Measurements from ENCODE around the gene PCDH7.
A peak's percentile ranks its signal among the peaks of the same experiment; 100 is the strongest.

Gene PCDH7

GRCh38 chr4:30722092-30722358, 1.9 kb downstream of the PCDH7 start:
- no peaks in the 10 kb centered on the region for H3K9me3 ChIP-seq (ENCODE audit: control insufficient read depth, insufficient read depth, low read depth, low read length)
- ChIA-PET CTCF (interaction anchor here (0.5 to 1.1 kb wide), 8 partner anchors 16 to 1210 kb away, joined by 3 to 4 read pairs (median 3); no protein-coding TSS in a partner anchor), POLR2A (no interaction called here)
- H3K4me1 ChIP-seq (ENCODE audit: control insufficient read depth, insufficient read depth, low read length): no peaks in the 10 kb centered on the region
- peak overlapping the region; percentile 98 for H3K27ac ChIP-seq (ENCODE audit: extremely low read depth, low read depth, low read length)
- H3K36me3 ChIP-seq (ENCODE audit: control insufficient read depth in 2 of 2, insufficient read depth in 1 of 2, low read length in 2 of 2): peaks cover 0 to 21% of the 10 kb centered on the region in 2 experiments; a peak in 1 of 3 replicates
- TF ChIP-seq ZNF596 (tag by site-specific recombination; IDR thresholded peaks at IDR 0.05) (0 out of 2 replicates have a peak, but pooled peaks have one; percentile 10), ZNF660 (tag by site-specific recombination; IDR thresholded peaks at IDR 0.05) (0 out of 2 replicates have a peak, but pooled peaks have one; percentile 27), ZNF768 (tag by site-specific recombination; IDR thresholded peaks at IDR 0.05) (no peak), ZFP3 (tag by site-specific recombination; IDR thresholded peaks at IDR 0.05; ENCODE audit: low read depth) (no peak), ZNF664 (tag by site-specific recombination; IDR thresholded peaks at IDR 0.05) (no peak), ZNF501 (tag by site-specific recombination; IDR thresholded peaks at IDR 0.05) (0 out of 2 replicates have a peak, but pooled peaks have one; percentile 22), ZBTB26 (tag by site-specific recombination; optimal IDR thresholded peaks at IDR 0.05) (peak; percentile 78), ZNF549 (tag by site-specific recombination; IDR thresholded peaks at IDR 0.05) (no peak), ZNF776 (tag by site-specific recombination; IDR thresholded peaks at IDR 0.05; ENCODE audit: borderline replicate concordance) (no peak)
- TF ChIP-seq, protein P1, sequence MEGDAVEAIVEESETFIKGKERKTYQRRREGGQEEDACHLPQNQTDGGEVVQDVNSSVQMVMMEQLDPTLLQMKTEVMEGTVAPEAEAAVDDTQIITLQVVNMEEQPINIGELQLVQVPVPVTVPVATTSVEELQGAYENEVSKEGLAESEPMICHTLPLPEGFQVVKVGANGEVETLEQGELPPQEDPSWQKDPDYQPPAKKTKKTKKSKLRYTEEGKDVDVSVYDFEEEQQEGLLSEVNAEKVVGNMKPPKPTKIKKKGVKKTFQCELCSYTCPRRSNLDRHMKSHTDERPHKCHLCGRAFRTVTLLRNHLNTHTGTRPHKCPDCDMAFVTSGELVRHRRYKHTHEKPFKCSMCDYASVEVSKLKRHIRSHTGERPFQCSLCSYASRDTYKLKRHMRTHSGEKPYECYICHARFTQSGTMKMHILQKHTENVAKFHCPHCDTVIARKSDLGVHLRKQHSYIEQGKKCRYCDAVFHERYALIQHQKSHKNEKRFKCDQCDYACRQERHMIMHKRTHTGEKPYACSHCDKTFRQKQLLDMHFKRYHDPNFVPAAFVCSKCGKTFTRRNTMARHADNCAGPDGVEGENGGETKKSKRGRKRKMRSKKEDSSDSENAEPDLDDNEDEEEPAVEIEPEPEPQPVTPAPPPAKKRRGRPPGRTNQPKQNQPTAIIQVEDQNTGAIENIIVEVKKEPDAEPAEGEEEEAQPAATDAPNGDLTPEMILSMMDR (tag by site-specific recombination; IDR thresholded peaks at IDR 0.05): peak; percentile 94
- TF ChIP-seq, protein P2, sequence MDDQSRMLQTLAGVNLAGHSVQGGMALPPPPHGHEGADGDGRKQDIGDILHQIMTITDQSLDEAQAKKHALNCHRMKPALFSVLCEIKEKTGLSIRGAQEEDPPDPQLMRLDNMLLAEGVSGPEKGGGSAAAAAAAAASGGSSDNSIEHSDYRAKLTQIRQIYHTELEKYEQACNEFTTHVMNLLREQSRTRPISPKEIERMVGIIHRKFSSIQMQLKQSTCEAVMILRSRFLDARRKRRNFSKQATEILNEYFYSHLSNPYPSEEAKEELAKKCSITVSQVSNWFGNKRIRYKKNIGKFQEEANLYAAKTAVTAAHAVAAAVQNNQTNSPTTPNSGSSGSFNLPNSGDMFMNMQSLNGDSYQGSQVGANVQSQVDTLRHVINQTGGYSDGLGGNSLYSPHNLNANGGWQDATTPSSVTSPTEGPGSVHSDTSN (CRISPR knock-in tag; IDR thresholded peaks at IDR 0.05): peak; percentile 52; the same call in 1 of the 2 replicates
- peak overlapping the region; percentile 86 for H3K4me3 ChIP-seq (ENCODE audit: low read depth, low read length)

GRCh38 chr4:30722359-30723200, 2.4 kb downstream of the PCDH7 start:
- CTCF ChIA-PET: interaction anchor here (0.5 to 1.1 kb wide), 6 partner anchors 15 to 937 kb away, joined by 3 to 4 read pairs (median 3); no protein-coding TSS in a partner anchor
- H3K4me3 ChIP-seq (ENCODE audit: low read depth, low read length): peak overlapping the region; percentile 86
- POLR2A ChIA-PET: no interaction called here
- H3K27ac ChIP-seq (ENCODE audit: extremely low read depth, low read depth, low read length): peak overlapping the region; percentile 98
- no peaks in the 10 kb centered on the region for H3K4me1 ChIP-seq (ENCODE audit: control insufficient read depth, insufficient read depth, low read length)
- TF ChIP-seq ZBTB17 (tag by site-specific recombination; IDR thresholded peaks at IDR 0.05) (peak; percentile 41), ZXDB (tag by site-specific recombination; IDR thresholded peaks at IDR 0.05) (peak; percentile 22; the same call in 1 of the 2 replicates), ZBTB1 (tag by site-specific recombination; IDR thresholded peaks at IDR 0.05) (no peak), GLI2 (tag by site-specific recombination; IDR thresholded peaks at IDR 0.05; ENCODE audit: borderline replicate concordance, low read depth) (no peak), ZBTB26 (tag by site-specific recombination; optimal IDR thresholded peaks at IDR 0.05) (peak; percentile 47), ZNF677 (tag by site-specific recombination; IDR thresholded peaks at IDR 0.05) (no peak), ZNF501 (tag by site-specific recombination; IDR thresholded peaks at IDR 0.05) (peak; percentile 14; the same call in 1 of the 2 replicates), ZNF777 (tag by site-specific recombination; IDR thresholded peaks at IDR 0.05; ENCODE audit: borderline replicate concordance) (0 out of 2 replicates have a peak, but pooled peaks have one; percentile 36)
- TF ChIP-seq, protein P3, sequence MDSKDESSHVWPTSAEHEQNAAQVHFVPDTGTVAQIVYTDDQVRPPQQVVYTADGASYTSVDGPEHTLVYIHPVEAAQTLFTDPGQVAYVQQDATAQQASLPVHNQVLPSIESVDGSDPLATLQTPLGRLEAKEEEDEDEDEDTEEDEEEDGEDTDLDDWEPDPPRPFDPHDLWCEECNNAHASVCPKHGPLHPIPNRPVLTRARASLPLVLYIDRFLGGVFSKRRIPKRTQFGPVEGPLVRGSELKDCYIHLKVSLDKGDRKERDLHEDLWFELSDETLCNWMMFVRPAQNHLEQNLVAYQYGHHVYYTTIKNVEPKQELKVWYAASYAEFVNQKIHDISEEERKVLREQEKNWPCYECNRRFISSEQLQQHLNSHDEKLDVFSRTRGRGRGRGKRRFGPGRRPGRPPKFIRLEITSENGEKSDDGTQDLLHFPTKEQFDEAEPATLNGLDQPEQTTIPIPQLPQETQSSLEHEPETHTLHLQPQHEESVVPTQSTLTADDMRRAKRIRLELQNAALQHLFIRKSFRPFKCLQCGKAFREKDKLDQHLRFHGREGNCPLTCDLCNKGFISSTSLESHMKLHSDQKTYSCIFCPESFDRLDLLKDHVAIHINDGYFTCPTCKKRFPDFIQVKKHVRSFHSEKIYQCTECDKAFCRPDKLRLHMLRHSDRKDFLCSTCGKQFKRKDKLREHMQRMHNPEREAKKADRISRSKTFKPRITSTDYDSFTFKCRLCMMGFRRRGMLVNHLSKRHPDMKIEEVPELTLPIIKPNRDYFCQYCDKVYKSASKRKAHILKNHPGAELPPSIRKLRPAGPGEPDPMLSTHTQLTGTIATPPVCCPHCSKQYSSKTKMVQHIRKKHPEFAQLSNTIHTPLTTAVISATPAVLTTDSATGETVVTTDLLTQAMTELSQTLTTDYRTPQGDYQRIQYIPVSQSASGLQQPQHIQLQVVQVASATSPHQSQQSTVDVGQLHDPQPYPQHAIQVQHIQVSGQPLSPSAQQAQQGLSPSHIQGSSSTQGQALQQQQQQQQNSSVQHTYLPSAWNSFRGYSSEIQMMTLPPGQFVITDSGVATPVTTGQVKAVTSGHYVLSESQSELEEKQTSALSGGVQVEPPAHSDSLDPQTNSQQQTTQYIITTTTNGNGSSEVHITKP (tag by site-specific recombination; IDR thresholded peaks at IDR 0.05): peak; percentile 56
- TF ChIP-seq, protein P4, sequence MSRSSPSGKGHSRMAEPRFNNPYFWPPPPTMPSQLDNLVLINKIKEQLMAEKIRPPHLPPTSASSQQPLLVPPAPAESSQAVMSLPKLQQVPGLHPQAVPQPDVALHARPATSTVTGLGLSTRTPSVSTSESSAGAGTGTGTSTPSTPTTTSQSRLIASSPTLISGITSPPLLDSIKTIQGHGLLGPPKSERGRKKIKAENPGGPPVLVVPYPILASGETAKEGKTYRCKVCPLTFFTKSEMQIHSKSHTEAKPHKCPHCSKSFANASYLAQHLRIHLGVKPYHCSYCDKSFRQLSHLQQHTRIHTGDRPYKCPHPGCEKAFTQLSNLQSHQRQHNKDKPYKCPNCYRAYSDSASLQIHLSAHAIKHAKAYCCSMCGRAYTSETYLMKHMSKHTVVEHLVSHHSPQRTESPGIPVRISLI (tag by site-specific recombination; IDR thresholded peaks at IDR 0.05): no peak
- peaks cover 0 to 21% of the 10 kb centered on the region in 2 experiments; a peak in 1 of 3 replicates for H3K36me3 ChIP-seq (ENCODE audit: control insufficient read depth in 2 of 2, insufficient read depth in 1 of 2, low read length in 2 of 2)
- no peaks in the 10 kb centered on the region for H3K9me3 ChIP-seq (ENCODE audit: control insufficient read depth, insufficient read depth, low read depth, low read length)

Measured in HEK293 (cell line).